Tibial nerve (tissue), 4 donors: ENCODE measurements around the gene ANXA8.
"Not testable (repeated sequence)": the region's sequence is repeated elsewhere in the genome, so short reads cannot be mapped to it uniquely, and the experiment has no call there.

Experiments used
- EP300 ChIP-seq, 2 donors: sonication (generic); formaldehyde crosslinking; IDR thresholded peaks; one replicate each; pipeline ENCODE4 v1.6.1; 2017; ENCODE audit warnings: antibody characterized with exemption in 2 of 2, mild to moderate bottlenecking in 1 of 2
- POLR2A ChIP-seq, 2 donors: fragments of 450-650 bp; IDR thresholded peaks; one replicate each; pipeline ENCODE4 v1.6.1; 2017; ENCODE audit warnings: antibody characterized with exemption in 2 of 2, mild to moderate bottlenecking in 2 of 2, moderate library complexity in 2 of 2
- TF ChIP-seq, protein P1 (sequence below), 5 experiments: fragments of 200-600 bp in 3 of 5; fragments of 450-650 bp in 2 of 5; sonication (generic) in 3 of 5; IDR thresholded peaks; one replicate each; pipeline ENCODE4 v1.5.1; 2016 to 2019; ENCODE audit warnings: antibody characterized with exemption in 5 of 5, mild to moderate bottlenecking in 3 of 5, moderate library complexity in 2 of 5

DNA sequence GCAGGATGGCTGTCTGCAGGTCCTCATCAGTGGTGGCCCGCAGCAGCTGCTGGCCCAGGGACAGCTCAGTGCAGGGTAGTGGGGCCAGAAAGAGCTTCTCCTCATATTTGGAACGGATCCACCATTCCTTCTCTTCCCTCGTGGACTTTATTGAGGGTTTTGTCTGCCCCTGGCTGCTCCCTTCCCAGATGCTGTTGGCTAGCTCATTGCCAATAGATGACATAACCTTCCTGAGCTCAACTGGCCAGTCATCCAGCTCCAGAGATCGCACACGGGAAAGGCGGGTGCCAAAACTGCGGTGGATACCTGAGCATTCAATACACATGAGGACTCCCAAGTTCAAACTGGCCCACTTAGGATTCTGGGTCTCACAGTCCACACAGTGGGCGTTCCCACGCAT is 18.4 kb upstream of the ANXA8 start:
- not testable (repeated sequence) for TF ChIP-seq POLR2A, EP300 (IDR thresholded peaks at IDR 0.05)
- TF ChIP-seq, protein P1, sequence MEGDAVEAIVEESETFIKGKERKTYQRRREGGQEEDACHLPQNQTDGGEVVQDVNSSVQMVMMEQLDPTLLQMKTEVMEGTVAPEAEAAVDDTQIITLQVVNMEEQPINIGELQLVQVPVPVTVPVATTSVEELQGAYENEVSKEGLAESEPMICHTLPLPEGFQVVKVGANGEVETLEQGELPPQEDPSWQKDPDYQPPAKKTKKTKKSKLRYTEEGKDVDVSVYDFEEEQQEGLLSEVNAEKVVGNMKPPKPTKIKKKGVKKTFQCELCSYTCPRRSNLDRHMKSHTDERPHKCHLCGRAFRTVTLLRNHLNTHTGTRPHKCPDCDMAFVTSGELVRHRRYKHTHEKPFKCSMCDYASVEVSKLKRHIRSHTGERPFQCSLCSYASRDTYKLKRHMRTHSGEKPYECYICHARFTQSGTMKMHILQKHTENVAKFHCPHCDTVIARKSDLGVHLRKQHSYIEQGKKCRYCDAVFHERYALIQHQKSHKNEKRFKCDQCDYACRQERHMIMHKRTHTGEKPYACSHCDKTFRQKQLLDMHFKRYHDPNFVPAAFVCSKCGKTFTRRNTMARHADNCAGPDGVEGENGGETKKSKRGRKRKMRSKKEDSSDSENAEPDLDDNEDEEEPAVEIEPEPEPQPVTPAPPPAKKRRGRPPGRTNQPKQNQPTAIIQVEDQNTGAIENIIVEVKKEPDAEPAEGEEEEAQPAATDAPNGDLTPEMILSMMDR (IDR thresholded peaks at IDR 0.05): not testable (repeated sequence)
